GM12891 (cell line): ENCODE measurements around the gene NINJ1.

ENCODE experiments used
- POLR2A ChIP-seq: IDR thresholded peaks from 2 replicates; pipeline ENCODE4 v1.6.1; 2011; ENCODE audit warnings: low read depth, low read length, control low read depth
- POLR2AphosphoS5 ChIP-seq: IDR thresholded peaks from 2 replicates; pipeline ENCODE4 v1.6.1; 2011; ENCODE audit warnings: low read depth, low read length, control low read depth
- POU2F2 ChIP-seq: IDR thresholded peaks from 2 replicates; pipeline ENCODE4 v1.6.1; 2011; ENCODE audit warnings: low read depth, mild to moderate bottlenecking, control low read depth, low read length, moderate library complexity
- SPI1 ChIP-seq: IDR thresholded peaks from 2 replicates; pipeline ENCODE4 v1.6.1; 2011; ENCODE audit warnings: low read depth, low read length, control low read depth
- TAF1 ChIP-seq: IDR thresholded peaks from 2 replicates; pipeline ENCODE4 v1.6.1; 2011; ENCODE audit warnings: low read depth, low read length, control low read depth

DNA sequence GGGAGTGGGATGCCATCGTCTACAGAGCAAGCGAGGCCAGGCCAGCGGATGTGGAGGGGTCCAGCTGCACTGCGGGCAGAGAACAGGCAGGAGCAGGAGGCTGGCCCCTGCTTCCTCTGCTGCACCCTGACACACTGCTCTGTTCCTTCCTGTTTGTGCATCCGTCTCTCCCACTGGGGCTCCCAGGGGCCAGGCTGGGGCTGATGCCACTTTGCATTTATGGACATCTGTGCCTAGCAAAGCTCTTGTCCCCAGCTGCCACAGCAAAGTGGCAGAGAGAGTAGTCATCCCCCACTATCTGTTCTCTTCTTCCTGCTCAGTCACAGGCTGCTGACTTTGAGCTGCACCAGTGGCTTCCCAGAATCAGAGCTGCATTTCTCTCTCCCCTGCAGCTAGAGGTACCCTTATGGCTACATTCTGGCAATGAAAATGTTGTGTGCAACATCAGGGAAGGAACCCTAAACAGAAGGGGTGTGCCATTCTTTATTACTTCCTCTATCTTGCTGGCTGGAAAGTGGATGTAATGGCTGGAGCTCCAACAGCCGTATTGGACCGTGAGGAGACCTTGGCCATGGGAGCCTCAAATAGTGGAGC is 4.2 kb upstream of the NINJ1 start:
- TF ChIP-seq POLR2A (no peak), POLR2AphosphoS5 (no peak), TAF1 (no peak), POU2F2 (no peak), SPI1 (no peak)
